ENCODE data around the gene ATG5.

ATG5 gene

DNA sequence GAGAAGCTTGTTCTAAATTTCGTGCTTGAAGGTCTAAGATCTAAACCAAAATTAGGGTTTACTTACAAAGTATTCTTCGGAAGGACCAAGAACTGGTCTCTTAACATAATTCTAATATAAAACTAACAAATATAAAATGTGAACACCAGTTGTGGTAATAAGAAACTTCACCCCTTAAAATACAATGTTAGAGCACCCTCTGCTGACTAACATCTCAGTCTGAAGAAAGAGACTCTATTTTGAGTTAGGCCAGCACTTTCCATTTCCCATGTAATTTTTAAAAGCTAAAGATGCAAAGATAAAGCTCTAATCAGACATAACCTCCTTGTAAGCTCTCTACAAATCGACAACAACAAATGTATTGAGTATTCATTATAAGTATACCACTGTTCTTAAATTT lies 24.6 kb downstream of the ATG5 start:
- POLR2A ChIA-PET: no interaction called here
- CTCF ChIA-PET: interaction anchor here (0.5 to 6.6 kb wide), 53 partner anchors 8 to 908 kb away, joined by 3 to 78 read pairs (median 4); partner anchors contain the start of gene ATG5
- DNase-seq (ENCODE audit: low read depth, low spot score): no peak
- TF ChIP-seq, protein P1, sequence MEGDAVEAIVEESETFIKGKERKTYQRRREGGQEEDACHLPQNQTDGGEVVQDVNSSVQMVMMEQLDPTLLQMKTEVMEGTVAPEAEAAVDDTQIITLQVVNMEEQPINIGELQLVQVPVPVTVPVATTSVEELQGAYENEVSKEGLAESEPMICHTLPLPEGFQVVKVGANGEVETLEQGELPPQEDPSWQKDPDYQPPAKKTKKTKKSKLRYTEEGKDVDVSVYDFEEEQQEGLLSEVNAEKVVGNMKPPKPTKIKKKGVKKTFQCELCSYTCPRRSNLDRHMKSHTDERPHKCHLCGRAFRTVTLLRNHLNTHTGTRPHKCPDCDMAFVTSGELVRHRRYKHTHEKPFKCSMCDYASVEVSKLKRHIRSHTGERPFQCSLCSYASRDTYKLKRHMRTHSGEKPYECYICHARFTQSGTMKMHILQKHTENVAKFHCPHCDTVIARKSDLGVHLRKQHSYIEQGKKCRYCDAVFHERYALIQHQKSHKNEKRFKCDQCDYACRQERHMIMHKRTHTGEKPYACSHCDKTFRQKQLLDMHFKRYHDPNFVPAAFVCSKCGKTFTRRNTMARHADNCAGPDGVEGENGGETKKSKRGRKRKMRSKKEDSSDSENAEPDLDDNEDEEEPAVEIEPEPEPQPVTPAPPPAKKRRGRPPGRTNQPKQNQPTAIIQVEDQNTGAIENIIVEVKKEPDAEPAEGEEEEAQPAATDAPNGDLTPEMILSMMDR (IDR thresholded peaks at IDR 0.05; ENCODE audit: insufficient read depth, low read length, missing control alignments): peak; percentile 40
- no peak overlapping the region for H3K4me3 ChIP-seq (ENCODE audit: low read depth, low read length)

DNA sequence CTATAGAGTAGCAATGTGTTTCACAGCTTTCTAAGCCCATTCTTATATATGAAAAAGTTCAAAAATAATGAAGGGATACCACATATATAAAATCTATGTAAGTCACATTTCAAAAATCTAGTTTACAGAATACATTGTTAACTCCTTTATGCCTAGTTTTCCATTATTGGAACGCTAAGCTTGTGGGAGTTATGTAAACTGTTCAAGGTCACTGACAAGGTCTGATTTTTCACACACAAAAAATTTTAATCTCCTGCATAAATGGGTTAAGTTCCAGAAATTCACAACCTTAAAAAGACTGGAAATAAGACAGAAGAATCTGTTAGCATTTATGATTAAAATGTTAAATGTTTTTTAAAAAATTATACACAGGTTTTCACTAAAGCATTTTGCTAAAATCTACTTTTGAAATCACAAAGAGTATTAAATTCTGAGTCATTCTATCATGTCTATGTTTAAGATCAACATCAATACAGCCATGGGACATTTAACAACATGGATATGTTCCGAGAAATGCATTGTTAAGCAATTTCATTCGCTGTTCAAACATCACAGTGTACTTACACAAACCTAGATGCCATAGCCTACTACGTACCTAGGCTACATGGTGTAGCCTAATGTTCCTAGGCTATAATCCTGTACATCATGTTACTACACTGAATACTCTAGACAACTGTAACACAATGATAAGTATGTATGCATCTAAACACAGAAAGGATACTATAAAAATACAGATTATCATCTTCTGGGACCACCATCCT lies 25.4 kb downstream of the ATG5 start:
- no peak for DNase-seq (ENCODE audit: low read depth, low spot score)
- no peak overlapping the region for H3K4me3 ChIP-seq (ENCODE audit: low read depth, low read length)
- TF ChIP-seq, protein P1 (IDR thresholded peaks at IDR 0.05; ENCODE audit: insufficient read depth, low read length, missing control alignments): no peak
- ChIA-PET CTCF (interaction anchor here (0.6 to 6.6 kb wide), 39 partner anchors 8 to 907 kb away, joined by 3 to 78 read pairs (median 5); partner anchors contain the start of gene ATG5), POLR2A (no interaction called here)

DNA sequence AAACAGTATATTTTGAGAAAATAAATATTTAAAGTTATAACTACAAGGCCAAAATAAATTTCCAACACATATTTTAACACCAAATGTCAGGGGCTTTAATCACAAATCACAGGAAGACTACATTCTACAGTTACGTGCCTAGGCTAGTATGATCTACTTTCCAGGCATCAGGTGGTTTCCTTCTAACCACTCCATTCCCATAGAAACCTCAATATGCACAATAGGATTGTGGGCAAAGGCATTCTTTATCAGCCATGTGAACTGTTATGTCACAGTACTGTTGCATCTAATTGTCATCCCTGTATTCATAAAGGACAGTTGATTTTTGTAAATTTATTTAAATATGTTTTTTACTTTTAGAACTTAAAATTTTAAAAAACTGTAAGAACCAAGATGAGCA lies 32.4 kb downstream of the ATG5 start:
- CTCF ChIA-PET: interaction anchor here (1.3 kb wide), 1 partner anchor 70 kb away, joined by 3 read pairs; no protein-coding TSS in a partner anchor
- no peak for DNase-seq (ENCODE audit: low read depth, low spot score)
- no peak overlapping the region for H3K4me3 ChIP-seq (ENCODE audit: low read depth, low read length)
- TF ChIP-seq, protein P1 (IDR thresholded peaks at IDR 0.05; ENCODE audit: insufficient read depth, low read length, missing control alignments): no peak
- POLR2A ChIA-PET: no interaction called here

GRCh38 chr6:106290954-106291353 lies 34.6 kb downstream of the ATG5 start:
- H3K4me3 ChIP-seq (ENCODE audit: low read depth, low read length): no peak overlapping the region
- CTCF ChIA-PET: interaction anchor here (1.1 kb wide), 1 partner anchor 11 kb away, joined by 3 read pairs; no protein-coding TSS in a partner anchor
- POLR2A ChIA-PET: no interaction called here
- TF ChIP-seq, protein P1 (IDR thresholded peaks at IDR 0.05; ENCODE audit: insufficient read depth, low read length, missing control alignments): no peak
- no peak for DNase-seq (ENCODE audit: low read depth, low spot score)

GRCh38 chr6:106290032-106290431 lies 35.5 kb downstream of the ATG5 start:
- ChIA-PET POLR2A (no interaction called here), CTCF (interaction anchor here (0.8 to 4.4 kb wide), 2 partner anchors 10 to 11 kb away, joined by 3 to 26 read pairs; no protein-coding TSS in a partner anchor)
- DNase-seq (ENCODE audit: low read depth, low spot score): no peak
- TF ChIP-seq, protein P1 (IDR thresholded peaks at IDR 0.05; ENCODE audit: insufficient read depth, low read length, missing control alignments): no peak
- H3K4me3 ChIP-seq (ENCODE audit: low read depth, low read length): no peak overlapping the region

- TF ChIP-seq, protein P1 (IDR thresholded peaks at IDR 0.05; ENCODE audit: insufficient read depth, low read length, missing control alignments): no peak
- DNase-seq (ENCODE audit: low read depth, low spot score): no peak
- ChIA-PET POLR2A (no interaction called here), CTCF (interaction anchor here (1.0 to 4.4 kb wide), 3 partner anchors 14 to 73 kb away, joined by 3 to 26 read pairs (median 6); no protein-coding TSS in a partner anchor)
- no peak overlapping the region for H3K4me3 ChIP-seq (ENCODE audit: low read depth, low read length)
Measured at GRCh38 chr6:106287215-106287614, 38.3 kb downstream of the ATG5 start.

Measured in AG04449 (cell line).